HT-29 (cell line): ENCODE measurements around the gene LRRC26. TPM values are rescaled to one million over a fixed set of nuclear protein-coding genes. Genes with fewer than 3 reads are reported as not detected.

Experiments used
- DNase-seq: peaks from one replicate; pipeline ENCODE4 v3.0.0-alpha.2; 2015; ENCODE audit warnings: low spot score
- total RNA-seq: library from RNA; depleted of rRNA; stranded (reverse); fragments of >200 nt; shearing (Covaris generic); gene quantifications from 2 replicates; pipeline ENCODE4 v1.2.3, GENCODE V29; 2014

LRRC26 gene
- total RNA-seq, 1 experiment from 2014 or later: 0.43 TPM

DNA sequence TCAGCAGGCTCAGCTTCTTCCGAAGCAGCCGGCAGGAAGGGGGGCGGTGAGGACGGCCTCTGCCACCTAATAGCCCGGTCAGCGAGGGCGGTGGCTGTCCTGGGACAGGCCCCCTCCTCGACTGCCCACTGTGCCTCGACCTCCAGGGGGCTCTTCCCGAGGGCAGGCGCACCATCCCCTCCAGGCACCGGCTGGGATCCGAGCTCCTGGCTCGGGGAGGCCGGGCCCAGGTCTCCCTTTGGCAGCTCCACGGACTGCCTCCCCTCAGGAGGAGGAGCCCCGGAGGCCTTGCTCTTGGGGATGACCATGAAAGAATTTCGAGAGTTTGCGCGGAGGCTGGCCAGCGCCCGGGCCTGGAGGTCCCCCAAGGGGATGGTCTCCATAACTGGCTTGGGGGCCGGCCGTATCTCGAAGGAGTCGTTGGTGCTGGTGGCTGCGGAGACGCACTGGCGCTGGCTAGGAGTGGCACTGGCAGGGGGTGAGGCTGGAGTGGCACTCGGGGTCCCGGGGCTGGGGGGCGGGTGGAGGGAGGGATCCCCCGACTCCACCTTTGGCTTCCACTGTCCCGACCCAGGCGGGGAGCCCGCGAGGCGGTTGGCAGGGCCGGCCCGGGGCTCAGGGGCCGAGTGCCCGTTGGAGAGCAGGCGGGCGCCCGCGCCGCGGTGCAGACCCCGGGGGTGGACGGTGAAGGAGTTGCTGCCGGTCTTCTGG lies 29.7 kb upstream of the LRRC26 start:
- peak; percentile 21 for DNase-seq

DNA sequence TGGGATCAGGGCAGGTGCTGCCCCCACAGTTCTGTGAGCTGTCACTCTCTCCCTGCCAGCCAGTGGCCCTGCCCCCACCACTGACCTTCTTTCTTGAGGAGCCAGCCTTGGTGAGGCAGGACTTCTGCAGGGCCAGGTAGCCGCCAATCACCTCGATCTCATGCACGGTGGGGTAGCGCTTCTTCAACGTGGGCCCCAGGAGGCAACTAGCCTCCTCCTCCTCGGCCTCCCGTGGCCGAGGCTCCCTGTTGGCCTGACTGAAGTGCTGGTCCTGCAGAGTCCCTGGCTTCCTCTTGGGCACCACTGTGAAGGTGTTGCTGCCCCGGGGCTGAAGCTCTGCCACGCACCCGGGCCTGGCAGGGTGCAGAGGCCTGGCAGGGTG lies 29.0 kb upstream of the LRRC26 start:
- no peak for DNase-seq

DNA sequence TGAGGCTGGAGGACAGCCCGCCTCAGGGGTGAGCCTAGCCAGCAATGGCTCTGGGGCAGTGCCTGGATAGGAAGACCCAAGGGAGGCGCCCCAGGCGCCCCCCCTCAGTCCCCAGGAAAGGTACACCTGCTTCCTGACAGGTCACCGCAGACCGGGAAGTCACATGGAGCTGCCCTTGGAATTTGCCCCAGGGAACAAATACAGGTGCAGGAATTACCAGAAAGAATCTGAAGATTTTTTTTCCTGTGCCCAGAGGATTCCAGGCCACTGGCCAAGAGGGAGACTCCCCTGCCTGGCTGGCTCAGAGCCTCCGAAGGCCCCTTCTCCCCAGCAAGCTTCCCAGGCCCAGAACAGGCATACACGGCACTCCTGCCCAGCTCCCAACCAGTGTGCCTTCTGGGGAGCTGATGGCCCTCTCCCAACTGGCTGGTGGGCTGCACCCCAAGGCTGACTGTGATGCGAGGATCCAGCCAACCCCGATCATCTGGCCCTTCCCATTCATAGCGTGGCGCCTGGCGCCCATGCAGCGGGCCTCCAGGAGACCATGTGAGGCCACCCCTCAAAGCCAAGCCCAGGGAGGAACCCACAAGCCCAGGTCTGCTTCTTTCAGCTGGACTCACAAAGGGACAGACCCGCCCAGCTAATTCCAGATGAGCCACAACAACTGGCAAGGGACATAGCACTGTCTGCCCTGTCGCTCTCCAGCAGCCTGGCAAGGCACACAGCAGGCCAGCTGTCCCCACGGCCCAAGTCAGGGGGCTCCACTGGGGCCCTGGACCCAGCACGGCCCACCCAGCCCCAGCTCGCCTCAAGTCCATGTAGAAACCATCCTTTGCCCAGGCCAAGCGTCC lies 28.4 kb upstream of the LRRC26 start:
- DNase-seq: peak; percentile 50

DNA sequence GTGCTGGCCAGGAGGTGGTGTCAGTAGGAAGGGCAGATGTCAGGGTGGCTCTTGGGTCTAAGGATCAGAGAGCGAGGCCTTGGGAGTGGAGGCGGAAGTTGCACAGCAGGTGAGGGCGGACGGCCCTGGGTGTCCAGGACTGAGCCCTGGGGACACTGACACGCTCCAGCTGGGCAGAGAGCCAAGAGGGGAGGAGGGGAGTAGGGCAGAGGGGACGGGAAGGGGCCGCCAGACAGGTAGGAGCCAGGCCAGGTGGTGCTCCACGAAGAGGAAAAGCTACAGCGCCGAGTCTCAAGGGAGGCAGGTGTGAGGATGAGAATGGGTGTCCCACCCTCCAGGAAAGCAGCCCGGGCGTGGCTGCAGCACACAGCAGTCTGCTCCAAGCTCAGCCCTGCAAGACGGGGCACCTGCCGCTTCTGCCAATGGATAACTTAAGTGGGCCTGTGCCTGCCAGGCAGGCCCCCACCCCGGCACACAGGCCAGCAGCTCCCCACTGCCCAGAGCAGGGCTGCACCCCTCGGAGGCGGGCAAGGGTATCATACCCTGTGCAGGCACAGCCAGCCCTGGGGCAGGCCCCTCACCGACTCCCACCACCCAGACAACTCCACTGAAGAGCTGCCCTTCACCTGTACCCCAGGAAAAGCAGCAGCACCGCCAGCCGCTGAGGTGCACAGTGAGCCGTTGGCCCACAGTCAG lies 25.8 kb upstream of the LRRC26 start:
- peak; percentile 92 for DNase-seq

DNA sequence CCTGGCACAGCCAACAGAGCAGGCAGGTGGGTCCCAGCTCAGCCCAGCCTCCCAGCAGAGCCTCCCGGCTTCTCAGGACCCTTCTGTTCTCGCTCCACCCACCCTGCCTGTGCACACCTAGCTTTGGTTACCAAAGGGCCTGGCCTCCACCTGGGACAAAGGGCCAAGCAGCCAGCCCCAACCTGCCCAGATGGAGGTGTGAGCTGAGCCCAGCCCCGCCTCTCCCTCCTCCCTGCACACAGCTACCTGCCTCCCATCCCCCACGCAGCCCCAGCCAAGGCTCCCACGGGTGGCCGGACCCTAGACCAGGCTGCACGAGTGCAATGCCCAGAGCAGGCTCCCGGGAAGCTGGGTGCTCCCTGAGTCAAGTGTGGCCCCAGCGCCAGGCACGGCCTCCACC lies 25.1 kb upstream of the LRRC26 start:
- DNase-seq: peak; percentile 55

DNA sequence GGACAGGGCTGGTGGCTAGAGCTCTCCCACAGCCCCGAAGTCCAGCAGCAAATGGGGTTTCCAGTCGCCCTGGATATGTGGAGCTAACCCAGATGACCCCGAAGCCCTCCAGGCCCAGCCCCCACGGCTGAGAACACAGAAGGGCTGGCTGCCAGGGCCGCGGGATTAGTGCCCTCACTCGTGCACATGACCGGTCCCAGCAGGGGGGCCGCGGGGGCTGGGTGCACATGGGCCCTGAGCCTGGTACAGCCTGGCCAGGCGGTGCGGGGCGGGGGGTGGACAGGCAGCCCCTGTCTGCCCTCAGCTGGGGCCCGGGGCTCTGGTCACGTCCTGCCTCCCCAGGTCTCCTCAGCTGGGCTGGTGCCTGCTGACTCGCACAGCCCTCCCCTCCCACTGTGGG lies 24.5 kb upstream of the LRRC26 start:
- no peak for DNase-seq

DNA sequence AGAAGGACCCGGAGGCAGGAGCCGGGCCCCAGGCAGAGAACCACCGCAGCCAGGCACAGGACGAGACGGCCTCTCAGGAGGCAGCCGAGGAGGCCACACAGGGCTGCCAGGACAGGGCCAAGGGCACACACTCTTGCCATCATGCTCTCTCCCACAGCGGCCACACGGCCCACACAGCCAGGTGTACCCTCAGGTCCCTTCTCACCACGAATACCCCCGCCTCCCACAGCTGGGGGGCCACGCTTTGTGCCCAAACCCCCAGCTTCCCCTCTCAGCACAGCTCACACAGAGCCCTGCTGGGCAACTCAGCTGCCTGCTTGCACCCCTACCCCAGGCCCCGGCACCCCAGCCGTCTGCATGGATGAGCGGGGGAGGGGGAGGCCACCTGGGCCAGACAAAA lies 23.9 kb upstream of the LRRC26 start:
- no peak for DNase-seq

DNA sequence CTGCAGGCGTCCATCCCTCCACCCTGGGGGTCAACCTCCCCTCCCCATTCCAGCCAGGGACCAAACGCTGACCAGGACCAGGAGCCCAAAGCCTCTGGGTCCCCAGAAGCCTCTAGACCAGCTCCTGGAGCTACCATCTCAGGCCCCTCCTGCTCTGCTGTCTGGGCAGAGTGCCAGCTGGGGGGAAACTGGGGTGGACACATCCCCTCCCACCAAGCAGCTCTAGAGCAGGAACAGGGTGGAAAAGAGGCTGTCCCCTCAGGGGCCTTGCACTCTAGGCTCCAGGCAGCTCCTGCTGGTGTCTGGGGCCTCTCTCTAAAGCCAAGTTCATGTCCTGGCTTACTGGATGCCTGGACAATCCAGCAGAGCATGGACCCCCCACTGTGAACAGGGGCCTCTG lies 23.0 kb upstream of the LRRC26 start:
- no peak for DNase-seq

DNA sequence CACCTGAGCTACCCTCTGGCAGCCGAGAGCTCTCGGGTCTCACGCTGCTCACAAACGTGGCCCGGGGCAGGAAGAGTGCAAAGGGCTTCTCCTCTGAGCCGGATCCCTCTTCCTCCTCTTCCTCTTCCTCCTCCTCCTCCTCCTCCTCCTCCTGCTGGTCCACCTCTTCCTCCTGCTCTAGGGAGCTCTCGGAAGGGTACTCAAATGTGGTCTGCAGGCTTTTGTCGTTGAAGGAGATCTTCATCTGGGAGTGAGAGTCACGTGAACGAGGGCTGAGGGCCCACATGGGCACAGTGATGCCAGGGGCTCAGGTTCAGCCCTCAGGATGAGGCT lies 22.6 kb upstream of the LRRC26 start:
- no peak for DNase-seq

DNA sequence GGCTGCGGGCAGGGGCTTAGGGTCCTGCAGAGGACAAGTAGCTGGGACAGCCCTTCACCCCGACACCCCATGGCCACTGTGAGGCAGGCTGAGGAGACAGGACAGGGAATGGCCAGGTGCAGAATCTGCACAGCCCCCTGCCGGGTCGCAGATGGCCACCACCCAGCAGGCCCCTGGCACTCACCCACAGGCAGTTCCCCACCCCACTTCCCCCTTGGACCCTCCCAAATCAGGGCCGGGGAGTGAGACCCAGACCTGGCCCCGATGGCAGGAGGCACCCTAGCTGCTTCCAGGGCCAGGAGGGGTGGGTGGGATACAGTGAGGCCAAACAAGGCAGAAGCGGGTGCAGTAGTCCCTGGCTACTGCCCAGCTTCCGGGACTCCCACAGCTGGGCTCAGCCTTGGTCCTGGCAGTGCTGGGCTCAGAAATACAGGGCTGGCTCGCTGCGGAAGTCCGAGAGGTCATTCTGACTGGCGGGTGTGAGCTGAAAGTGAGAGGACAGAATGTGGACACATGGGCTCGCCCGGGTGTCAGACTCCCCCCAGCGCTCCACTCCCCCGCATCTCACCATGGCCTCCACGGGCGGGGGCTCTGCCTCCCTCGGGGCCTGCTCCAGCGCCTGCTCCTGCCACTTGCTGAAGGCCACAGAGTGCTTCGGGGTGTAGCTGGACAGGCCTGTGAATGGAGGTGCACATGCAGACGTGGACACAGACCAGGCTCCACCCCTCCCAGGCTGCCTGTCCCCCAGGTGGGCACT lies 22.0 kb upstream of the LRRC26 start:
- DNase-seq: no peak

DNA sequence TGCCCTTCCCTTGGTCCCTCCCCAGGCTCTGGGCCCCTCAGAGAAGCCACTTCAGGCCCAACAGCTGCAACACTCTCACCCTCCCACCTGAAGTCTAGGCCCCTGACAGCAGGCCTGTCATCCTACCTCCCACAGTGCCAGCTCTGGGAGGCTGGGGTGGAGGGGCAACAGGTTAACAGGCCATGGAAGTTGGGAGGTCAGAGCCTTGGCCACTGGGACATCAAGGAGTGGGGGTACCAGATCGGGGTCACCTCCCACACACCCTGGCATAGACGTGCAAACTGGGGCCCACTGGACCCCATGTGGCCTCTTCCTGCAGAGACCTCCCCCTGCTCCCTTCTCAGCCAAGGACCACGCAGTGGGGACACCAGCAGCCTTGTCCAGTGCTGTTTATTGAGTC lies 21.4 kb upstream of the LRRC26 start:
- no peak for DNase-seq

DNA sequence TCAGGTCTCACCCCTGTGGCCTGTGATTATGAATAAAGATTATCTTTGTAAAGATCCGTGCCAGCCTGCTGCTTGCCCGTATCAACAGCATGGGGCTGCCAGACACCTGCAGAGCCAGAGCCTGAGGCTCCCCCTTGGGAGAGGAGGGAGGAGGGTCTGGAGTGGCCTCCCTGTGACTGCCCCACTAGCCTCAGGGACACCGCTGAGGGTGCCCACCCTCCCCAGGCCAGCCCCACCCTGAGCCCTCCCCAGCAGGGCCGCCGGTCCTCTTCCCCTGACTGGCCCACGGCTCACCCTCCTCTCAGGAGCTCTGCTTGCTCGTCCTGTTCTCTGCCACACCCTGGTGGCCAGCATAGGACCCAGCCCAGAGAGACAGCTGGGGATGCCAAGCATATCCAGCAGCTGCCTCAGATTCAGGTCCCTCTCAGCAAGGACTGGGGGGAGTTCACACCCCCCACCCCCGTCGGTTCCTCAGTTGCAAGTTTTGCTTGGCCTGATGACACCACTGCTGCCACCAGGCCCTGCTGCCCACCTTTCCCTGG lies 20.5 kb upstream of the LRRC26 start:
- peak; percentile 53 for DNase-seq

DNA sequence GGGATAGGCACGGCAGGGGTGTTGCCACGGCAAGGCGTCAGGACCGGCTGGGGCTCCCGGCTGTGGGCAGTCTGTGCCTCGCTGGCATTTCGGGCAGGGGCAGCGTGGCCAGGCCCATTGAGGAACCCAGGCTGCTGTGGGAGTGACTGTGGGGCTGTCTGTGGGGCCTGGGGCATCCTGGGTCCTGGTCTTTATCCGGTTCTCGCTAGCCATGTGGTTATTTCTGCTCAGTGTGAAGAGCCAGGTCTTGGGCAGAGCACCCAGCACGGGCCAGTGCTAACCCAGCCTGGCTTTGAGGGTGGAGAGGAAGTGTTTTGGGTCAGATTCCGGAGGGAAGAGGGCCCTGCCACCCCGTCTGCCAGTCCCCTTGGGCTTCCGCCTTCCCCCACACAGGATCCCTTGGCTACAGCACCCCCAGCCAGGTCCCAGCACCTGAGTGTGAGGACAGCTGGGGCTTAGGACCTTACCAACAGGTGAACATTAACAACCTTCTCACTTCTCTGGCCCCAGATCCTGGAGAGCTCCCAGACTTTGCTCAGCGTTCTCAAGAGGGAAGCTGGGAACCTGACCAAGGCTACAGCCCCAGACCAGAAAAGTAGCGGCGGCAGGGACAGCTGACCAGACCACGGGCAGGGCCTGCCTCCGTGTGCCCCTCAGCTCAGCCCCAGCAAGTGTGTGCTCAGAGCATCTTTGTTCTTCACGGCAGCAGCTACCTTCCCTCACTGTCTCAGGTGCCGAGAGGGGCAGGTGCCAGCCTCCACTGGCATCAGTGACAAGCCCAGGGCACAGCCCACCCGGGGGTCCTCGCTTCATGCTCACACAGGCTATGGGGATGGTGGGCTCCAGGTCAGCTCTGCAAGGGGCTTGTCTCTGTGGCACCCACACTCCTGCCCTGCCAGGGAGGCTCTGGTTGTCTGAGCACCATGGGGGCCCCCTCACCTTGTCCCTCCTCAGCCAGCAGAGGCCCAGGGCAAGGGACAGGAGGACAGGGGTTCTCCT lies 19.7 kb upstream of the LRRC26 start:
- DNase-seq: no peak

DNA sequence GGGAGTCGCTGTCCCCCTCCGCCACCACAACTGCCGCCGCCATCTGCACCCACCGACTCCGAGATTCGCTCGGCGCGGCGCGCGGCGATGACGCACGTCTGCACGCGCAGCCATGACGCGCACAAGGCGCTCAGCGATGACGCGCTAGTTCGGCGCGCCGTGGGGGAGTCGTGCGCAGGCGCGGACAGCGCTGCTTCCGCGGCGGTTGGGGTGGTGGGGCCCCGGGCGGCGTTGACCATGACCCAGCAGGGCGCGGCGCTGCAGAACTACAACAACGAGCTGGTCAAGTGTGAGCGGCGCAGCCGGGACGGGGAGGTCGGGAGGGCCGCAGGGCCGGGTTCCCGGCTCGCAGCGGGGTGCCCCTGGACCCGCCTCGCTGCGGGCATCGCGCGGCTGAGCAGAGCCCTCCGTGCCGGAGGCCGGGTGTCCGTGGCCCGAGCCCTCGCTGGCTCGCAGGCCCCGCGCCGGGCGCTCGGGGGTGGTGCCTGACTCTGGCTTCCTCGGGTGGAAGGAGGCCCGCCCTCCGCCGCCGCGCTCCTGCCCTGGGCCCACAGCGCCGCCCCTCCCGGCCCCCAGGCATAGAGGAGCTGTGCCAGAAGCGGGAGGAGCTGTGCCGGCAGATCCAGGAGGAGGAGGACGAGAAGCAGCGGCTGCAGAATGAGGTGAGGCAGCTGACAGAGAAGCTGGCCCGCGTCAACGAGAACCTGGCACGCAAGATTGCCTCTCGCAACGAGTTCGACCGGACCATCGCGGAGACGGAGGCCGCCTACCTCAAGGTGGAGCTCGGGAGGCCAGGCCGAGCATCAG lies 18.8 kb upstream of the LRRC26 start, which contains the start of the genes ANAPC2 and SSNA1:
ANAPC2 (minus strand) TSS at position 71 of the 807 bp plus-strand sequence; CDS start at position 43, 28 bp downstream.
SSNA1 (plus strand) TSS at position 187 of the 807 bp plus-strand sequence; CDS start at position 238, 51 bp downstream.
- DNase-seq: peak; percentile 94

DNA sequence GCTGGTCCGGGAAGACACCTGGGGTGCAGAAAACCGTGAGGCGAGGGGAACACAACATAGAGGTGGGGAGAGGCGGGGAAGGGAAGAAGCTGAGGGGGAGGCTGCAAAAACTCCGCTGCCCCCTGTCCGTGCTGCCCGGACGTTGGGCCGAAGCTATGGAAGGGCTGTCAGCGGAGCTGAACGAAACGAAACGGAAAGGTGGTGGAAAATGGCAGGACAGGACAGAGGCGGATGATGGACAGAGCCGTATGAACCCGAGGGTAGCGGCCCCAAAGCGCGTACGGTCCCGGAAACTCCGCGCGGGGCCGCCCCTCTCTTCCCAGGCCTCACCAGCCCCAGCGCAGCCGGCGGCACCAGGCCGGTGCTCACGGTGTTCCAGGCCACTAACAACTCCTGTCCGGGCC lies 18.2 kb upstream of the LRRC26 start:
- DNase-seq: no peak

DNA sequence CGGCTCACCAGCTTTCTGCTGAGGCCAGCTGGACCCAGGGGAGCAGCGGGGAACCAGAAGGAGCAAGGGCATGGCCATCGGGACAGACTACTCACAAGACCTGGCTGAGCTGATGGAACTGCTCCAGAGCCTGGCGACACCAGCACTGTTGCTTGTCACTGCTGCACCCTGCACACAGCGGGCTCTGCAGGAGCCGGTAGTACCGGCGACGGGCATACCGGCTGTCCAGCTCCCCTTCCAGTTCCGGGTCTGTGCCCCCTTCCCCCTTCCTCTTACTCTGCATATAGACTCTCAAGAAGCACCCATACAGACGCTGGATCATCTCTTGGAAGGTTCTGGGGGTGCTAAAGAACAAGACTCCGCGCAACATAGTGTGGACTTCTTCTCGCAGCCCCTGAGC lies 17.5 kb upstream of the LRRC26 start:
- no peak for DNase-seq

DNA sequence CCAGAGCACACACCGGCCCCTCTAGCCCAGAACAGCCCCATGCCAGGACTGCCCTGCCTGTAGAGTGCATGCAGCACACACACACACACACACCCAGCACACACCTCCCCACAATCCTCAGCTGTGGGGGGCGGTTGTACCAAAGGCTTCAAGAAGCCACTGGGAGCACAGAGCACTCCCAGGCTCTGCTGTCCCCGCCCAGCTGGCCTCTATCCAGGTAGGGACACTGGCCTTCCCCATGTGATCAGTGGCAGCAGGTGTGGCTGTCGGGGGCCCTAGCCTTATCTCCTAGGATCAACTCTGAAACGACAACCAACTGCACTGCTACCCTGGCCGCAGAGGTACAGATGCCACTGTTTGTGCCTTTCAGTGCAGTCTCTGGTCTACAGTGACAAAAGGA lies 16.5 kb upstream of the LRRC26 start:
- DNase-seq: no peak

DNA sequence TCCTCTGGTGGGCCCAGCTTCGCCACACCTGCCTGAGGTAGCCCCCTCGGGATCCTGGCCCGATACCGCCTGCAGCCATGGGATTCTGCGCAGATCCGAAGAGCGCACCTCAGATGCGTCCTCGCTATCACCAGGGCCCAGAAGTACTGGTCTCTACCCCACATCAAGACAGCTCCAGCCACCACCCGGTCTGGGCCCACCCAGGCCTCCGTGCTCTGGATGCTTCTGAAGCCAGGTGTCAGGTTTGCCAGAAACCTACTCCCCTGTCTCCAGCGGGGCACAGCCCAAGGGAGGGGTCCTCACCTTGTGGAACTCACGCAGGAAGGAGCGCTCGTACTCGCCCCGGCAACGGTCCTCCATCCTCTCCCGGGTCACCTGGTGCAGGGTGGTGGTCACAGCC lies 16.1 kb upstream of the LRRC26 start:
- no peak for DNase-seq
